ENCODE measurements around the gene SIRPB1. TPM values are rescaled to one million over a fixed set of nuclear protein-coding genes. Genes with fewer than 3 reads are reported as not detected.

SIRPB1 gene
- total RNA-seq, 2 donors from 2014 or later, result 0.82 to 1.0 TPM

DNA sequence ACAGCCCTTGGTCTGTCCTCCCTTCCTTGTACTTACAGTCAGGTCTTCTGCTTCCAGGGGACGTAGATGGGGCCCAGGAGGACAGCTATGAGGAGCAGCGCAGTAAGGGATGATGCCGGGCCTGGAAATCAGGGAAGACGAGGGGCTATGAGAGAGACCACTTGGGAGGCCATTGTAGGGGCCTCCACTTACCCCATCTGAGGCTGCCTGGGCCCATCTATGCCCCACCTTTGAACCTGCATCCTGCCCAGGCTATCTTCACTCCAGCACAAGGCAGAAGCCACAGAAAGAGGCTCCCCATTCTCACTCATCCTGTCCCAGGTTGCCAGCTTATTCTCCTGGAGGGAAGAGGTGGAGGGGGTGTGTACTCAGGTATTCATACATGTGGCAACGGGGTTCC is 10.4 kb upstream of the SIRPB1 start:
- Histone ChIP-seq H3K4me3 (no peak overlapping the region), H3K36me3 (no peaks in the 10 kb centered on the region), H3K27ac (no peak overlapping the region), H3K4me1 (no peaks in the 10 kb centered on the region), H3K9ac (ENCODE audit: low read depth in 2 of 2, low read length in 2 of 2) (no peak overlapping the region), H3K9me3 (no peaks in the 10 kb centered on the region), H3K27me3 (no peaks in the 10 kb centered on the region)
- DNase-seq, result no peak
- intact Hi-C loops (cut with DNase I), result no loop called here
- TF ChIP-seq CTCF (IDR thresholded peaks at IDR 0.05), result no peak

GRCh38 chr20:1629321-1629720 is 9.5 kb upstream of the SIRPB1 start:
- TF ChIP-seq CTCF (IDR thresholded peaks at IDR 0.05), result no peak
- intact Hi-C loops (cut with DNase I), result no loop called here
- Histone ChIP-seq H3K27me3 (no peaks in the 10 kb centered on the region), H3K27ac (no peak overlapping the region), H3K4me3 (no peak overlapping the region), H3K9ac (ENCODE audit: low read depth in 2 of 2, low read length in 2 of 2) (no peak overlapping the region), H3K4me1 (no peaks in the 10 kb centered on the region), H3K36me3 (no peaks in the 10 kb centered on the region), H3K9me3 (no peaks in the 10 kb centered on the region)
- no peak for DNase-seq

DNA sequence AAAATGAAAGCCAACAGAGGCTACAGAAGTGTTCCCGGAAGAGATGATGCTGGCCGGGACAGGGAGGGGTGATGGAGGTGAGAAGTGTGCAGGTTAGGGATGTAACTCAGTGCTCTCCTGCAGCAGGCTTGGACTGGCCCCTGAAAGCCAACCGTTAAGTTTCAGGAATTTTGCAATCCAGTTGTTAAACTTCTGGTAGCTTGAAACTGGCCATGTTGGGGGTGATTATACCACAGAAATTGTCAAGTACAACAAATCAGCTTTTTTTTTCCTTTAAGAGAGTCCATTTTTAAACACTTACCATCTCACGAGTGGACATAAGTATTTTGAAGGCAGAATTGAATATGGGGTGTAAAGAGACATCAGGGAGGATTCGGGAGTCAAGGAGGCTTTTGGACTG is 8.8 kb upstream of the SIRPB1 start:
- Histone ChIP-seq H3K27me3 (no peaks in the 10 kb centered on the region), H3K36me3 (no peaks in the 10 kb centered on the region), H3K27ac (no peak overlapping the region), H3K9me3 (no peaks in the 10 kb centered on the region), H3K9ac (ENCODE audit: low read depth in 2 of 2, low read length in 2 of 2) (no peak overlapping the region), H3K4me1 (no peaks in the 10 kb centered on the region), H3K4me3 (no peak overlapping the region)
- intact Hi-C loops (cut with DNase I), result no loop called here
- TF ChIP-seq CTCF (IDR thresholded peaks at IDR 0.05), result no peak
- DNase-seq, result no peak

DNA sequence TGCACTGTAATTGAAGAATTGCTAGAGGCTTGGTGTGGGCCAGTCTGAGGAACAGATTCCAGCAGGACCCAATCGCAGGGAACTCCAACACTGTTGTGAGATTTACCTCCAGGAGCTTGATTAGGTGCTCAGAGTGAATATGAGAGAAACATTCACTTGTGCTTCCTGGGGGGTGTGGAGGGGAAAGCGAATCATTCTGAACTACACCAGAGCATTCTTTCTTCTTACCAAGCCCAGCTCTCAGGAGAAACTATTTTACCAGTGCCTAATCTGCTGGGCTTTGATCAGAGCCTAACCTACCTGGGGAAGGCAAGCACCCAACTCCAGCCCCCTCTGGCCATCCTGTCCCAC is 7.4 kb upstream of the SIRPB1 start:
- no peak for DNase-seq
- Histone ChIP-seq H3K9ac (ENCODE audit: low read depth in 2 of 2, low read length in 2 of 2) (no peak overlapping the region), H3K27me3 (no peaks in the 10 kb centered on the region), H3K9me3 (no peaks in the 10 kb centered on the region), H3K36me3 (no peaks in the 10 kb centered on the region), H3K4me3 (no peak overlapping the region), H3K4me1 (no peaks in the 10 kb centered on the region), H3K27ac (no peak overlapping the region)
- TF ChIP-seq CTCF (IDR thresholded peaks at IDR 0.05), result no peak
- intact Hi-C loops (cut with DNase I), result no loop called here

DNA sequence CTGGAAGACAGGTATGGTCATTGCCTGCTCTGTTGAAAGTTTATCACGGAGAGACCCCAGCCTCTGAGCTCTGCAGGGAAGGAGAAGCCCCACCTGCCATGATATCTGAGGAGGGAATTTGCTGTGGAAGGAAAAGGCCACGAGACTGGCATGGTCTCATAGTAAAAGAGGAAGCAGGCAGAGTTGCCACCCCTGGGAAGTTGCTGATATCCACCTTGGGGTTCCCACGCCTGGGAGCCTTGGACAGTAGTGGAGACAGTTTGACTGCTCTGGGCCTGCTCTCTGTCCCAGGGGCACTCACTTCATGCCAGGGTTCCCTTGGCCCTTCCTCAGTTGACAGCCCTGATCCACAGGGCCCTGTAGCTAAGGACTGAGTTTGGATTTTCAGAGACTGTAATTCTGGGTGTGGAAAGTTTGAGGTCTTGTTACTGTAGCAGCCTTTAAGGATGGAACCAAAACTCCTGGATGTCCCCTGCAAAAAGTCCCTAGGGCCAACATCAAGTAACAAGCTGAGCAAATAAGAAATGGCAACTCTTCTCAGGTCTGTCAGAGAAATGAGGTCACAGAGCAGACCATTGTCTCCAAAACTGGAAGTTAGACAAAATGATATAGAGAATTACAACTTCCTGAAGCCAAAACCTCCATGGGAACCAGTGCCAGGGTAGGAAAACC is 6.9 kb upstream of the SIRPB1 start:
- no peak for TF ChIP-seq CTCF (IDR thresholded peaks at IDR 0.05)
- H3K9me3 ChIP-seq, result no peaks in the 10 kb centered on the region
- no peak for DNase-seq
- H3K9ac ChIP-seq (ENCODE audit: low read depth in 2 of 2, low read length in 2 of 2), result no peak overlapping the region
- no peaks in the 10 kb centered on the region for H3K36me3 ChIP-seq
- no peaks in the 10 kb centered on the region for H3K4me1 ChIP-seq
- no peak overlapping the region for H3K4me3 ChIP-seq
- H3K27me3 ChIP-seq, result no peaks in the 10 kb centered on the region
- H3K27ac ChIP-seq, result no peak overlapping the region
- intact Hi-C loops (cut with DNase I), result no loop called here

Data from colonic mucosa (tissue), 4 donors.